ENCODE data around the gene DNAJA4.

The DNAJA4 gene

DNA sequence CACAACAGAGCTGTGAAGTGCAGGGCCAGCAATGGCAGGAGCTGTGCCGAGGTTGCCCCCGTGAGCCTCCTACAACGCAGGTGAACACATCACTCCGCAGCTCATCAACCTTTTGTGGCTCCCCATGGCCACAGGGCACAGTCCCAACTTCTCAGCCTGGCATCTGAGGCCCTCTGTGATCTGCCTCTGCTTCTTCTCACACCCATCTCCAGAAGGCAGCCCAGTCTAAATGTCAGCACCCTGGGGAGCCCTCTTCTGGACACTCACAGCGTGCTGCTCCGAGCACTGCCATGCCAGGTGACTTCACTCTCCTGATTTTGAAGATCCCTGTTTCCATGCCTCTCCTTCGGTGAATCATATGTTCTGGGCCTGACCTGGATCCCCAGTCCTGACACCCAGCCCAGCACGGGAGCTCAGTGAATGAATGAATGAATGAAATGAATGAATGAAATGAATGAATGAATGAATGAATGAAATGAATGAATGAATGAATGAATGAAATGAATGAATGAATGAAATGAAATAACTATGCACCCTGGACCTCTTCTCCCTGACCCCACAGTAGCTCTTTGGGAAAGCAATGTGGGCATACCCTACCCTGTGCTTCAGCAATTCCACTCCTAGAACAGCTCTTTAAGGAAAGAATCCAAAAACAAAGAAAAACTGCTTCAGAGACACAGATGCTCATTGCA, 52.9 kb downstream of the DNAJA4 start:
- DNase-seq = no peak

GRCh38 chr15:78319588-78319987, 55.2 kb downstream of the DNAJA4 start:
- no peak for DNase-seq

- no peak for DNase-seq
Measured at GRCh38 chr15:78320183-78320582, 55.8 kb downstream of the DNAJA4 start.

GRCh38 chr15:78321041-78321570, 56.7 kb downstream of the DNAJA4 start:
- no peak for DNase-seq

- DNase-seq = no peak
Measured at GRCh38 chr15:78321786-78322185, 57.4 kb downstream of the DNAJA4 start.

- DNase-seq = no peak
Measured at GRCh38 chr15:78322243-78322642, 57.9 kb downstream of the DNAJA4 start.

- DNase-seq = no peak
Measured at GRCh38 chr15:78322724-78323521, 58.6 kb downstream of the DNAJA4 start.

GRCh38 chr15:78323693-78324092, 59.3 kb downstream of the DNAJA4 start:
- DNase-seq = no peak

DNA sequence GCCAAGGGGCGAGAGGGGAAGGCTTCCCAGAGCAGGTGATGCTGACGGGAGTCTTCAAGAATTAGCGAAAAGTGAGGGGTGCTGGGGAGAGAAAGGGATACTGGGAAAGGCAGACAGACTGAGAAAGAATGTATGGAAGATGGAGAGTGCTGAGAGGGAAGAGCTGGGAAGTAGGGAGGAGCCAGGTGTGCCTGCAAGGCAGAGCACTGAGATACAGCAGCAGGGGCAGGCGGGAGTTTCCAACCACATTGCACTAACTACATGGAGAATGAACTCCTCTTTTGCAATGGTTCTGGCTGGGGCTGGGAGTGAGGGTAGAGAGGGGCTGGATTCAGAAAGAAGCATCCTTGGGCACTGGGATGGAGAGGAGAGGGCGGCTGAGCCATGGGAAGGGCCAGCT, 59.8 kb downstream of the DNAJA4 start:
- DNase-seq = no peak

- DNase-seq = no peak
Measured at GRCh38 chr15:78325092-78325843, 60.9 kb downstream of the DNAJA4 start.

DNA sequence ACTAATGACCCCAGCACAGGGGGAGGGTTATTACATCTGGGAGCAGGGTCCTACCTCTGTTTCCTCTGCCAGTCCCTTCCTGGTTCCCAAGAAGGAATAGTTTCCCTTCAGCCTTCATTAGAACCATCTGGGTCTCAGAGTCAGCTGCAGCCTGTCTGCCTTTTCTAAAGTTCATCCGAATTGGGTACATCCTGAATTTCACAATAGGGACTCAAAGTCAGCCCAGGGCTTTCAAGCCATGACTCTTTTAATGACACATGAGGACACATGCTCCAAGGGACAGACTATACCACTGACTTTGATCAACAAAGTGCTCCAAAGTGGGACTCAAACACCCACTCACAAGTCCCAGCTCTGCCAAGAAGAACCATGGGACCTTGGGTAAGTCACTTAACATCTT, 63.1 kb downstream of the DNAJA4 start:
- DNase-seq = no peak

DNA sequence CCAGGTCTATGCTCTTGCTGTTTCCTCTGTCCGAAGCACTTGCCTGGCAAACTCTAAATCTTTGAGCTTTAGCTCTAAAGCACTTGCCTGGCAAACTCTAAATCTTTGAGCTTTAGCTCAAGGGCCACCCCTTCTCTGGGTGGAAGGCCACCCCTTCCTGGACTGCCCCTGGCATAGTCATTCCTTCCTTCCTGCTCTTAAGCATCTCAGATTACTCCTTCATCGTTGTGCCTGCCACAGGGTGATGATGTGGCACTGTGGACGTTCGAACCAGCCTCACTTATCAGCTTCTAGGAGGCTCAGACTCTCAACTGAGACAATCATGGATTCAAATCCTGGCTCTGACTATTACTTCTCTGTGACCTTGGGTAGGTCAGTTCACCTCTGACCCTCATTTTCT, 65.3 kb downstream of the DNAJA4 start:
- DNase-seq = no peak
